VCaP (cell line): Measurements from ENCODE around the gene ZDHHC12.

ENCODE experiments used
- H3K27ac ChIP-seq: fragments of 450-650 bp; 2 replicates; pipeline ENCODE4 v1.5.1; 2017
- TF ChIP-seq, protein P1 (sequence below): fragments of 450-650 bp; conservative IDR thresholded peaks from 2 replicates; pipeline ENCODE4 v1.5.1; 2017; ENCODE audit warnings: mild to moderate bottlenecking, moderate library complexity

The ZDHHC12 gene

DNA sequence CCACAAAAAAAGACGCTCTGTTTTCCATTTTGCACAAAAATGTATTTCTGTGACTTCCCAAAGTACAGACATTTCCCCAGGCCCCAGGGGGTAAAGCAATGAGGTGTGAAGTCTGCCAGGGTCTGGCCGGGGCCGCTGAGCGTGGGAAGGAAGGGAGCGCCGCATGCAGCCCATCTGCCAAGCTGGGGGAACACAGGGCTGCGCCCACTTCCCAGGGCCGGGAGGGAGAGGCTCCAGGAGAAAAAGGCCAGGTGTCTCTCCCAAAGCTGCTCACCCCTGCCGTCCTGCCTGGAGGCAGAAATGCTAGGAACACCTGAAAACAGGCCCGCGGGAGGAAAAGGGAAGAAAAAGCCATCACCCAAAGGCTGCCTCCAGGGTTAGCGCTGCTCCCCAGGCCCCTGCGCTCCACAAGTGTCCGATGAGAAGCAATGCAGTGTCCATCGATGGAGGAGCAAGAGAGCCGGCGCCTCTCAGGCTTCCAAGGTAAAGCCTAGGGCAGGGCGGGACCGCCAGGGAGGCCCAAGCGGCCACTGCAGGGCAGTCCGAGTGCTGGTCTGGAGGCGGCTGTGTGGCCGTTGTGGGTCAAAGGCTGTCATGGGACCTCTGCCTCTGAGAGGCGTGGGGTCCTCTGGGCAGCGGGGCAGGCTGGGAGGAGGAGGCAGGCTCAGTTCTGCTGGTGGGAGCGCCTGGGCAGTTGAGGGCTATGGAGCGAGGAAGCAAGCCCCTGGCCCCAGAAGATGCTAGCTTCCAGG, 6.0 kb upstream of the ZDHHC12 start:
- TF ChIP-seq, protein P1, sequence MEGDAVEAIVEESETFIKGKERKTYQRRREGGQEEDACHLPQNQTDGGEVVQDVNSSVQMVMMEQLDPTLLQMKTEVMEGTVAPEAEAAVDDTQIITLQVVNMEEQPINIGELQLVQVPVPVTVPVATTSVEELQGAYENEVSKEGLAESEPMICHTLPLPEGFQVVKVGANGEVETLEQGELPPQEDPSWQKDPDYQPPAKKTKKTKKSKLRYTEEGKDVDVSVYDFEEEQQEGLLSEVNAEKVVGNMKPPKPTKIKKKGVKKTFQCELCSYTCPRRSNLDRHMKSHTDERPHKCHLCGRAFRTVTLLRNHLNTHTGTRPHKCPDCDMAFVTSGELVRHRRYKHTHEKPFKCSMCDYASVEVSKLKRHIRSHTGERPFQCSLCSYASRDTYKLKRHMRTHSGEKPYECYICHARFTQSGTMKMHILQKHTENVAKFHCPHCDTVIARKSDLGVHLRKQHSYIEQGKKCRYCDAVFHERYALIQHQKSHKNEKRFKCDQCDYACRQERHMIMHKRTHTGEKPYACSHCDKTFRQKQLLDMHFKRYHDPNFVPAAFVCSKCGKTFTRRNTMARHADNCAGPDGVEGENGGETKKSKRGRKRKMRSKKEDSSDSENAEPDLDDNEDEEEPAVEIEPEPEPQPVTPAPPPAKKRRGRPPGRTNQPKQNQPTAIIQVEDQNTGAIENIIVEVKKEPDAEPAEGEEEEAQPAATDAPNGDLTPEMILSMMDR: no peak
- H3K27ac ChIP-seq: no peak overlapping the region

DNA sequence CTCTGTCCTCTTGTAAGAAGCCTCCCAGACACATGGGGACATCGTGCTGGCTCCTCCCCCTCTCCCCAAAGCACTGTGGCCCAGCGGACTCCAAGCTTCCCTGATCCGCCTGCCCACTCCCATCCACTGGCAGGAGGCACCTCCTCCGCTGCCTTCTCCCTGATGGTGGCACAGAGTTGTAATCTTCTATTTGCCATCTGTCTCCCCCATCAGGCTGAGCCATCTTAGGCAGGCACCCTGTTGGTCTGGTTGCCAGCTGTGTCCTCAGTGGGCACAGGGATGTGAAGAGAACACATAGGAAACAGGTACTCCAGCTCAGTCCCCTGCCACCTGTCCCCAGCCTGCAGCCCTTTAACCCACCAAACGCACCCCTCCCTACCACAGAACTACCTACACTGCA, 5.4 kb upstream of the ZDHHC12 start:
- no peak overlapping the region for H3K27ac ChIP-seq

DNA sequence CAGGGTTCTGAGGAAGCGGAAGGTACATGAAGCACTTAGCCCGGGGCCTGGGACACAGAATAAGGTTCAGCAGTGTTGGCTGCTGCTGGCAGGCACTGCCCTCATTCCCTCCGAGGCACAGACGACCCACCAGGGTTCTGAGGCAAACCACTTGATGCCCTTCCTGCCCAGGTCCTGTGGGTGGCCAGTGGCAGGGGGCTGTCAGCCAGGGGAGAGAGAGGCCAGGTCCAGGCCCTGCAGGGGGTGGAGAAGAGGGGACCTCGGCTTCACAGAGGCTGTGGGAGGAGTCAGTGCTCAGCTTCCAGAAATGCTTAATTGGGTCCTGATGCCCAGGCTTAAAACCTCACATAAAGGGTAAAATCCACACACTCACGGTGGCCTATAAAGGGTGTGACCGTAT, 4.4 kb upstream of the ZDHHC12 start:
- TF ChIP-seq, protein P1: no peak
- H3K27ac ChIP-seq: peak overlapping the region; percentile 20

More for the DNA sequence above, 5.4 kb upstream of the ZDHHC12 start:
- TF ChIP-seq, protein P1: no peak

DNA sequence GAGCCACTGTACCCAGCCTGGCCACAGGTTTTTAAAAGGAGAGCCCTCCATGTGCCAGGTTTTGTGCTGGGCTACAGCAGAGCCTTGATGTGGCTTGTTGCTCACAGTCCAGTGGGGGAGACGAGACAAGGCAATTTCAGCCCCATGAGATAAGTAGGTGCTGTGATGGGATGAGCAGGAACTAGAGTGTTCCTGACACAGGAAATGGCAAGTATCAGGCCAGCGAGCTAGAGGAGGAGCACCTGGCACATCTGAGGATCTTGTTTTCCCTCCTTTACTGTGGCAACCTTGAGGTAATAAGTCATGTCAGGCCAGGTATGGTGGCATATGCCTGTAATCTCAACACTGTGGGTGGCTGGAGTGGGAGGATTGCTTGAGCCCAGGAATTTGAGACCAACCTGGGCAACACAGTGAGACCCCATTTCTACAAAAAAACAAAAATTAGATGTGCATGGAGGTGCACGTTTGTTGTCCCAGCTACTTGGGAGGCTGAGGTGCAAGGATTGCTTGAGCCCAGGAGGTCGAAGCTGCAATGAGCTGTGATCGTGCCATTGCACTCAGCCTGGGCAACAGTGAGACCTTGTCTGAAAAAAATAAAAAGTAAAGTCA, 3.8 kb upstream of the ZDHHC12 start:
- H3K27ac ChIP-seq: peak overlapping the region; percentile 20
- TF ChIP-seq, protein P1: no peak

DNA sequence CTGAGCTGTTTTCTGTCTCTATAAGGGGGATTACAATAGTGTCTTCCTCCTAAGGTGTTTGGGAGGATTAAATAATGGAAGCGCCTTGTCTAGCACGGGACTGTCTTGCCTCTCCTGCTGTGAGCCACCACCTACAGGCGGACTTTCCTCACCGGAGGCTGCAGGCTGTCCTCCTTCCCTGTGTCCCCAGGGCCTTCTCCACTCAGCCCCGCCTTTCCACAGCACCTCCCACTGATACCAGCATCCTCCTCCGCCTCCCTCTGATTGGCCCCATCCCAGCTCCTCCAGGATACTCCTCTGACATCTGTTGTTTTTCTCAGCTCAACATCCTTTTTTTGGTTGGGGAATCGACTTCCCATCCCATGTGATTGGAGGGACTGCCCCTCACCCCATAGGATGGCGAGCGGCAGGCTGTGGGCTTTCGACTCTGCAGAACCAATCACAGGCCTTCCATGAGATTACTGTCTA, 851 bp upstream of the ZDHHC12 start:
- H3K27ac ChIP-seq: peak overlapping the region; percentile 77
- TF ChIP-seq, protein P1: no peak

DNA sequence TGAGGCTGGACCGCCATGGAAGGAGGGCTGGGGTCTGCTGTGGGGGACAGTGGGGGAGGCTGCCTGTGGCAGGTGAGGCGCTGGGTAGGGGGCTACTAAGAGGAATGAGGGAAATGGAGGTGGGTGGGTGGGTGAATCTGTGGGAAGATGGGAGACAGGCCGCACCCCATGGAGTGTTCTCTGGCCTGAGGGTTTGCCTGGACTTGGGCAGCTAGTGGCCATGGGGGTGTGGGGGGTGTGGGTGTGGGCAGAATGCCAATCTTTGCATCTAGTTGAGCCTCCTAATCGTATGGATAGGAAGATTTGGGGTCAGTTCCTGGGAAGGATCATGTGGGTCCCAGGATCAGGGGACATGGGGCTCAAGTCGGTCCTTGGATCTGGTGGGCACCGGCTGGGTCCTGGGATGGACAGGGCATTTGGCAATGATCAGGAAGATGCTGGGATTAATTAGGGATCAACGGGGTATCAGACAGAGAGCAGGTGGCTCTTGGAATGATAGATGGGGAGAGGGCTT, 518 bp downstream of the ZDHHC12 start:
- TF ChIP-seq, protein P1: no peak
- H3K27ac ChIP-seq: peak overlapping the region; percentile 77
